CD4-positive, alpha-beta T cell treated with Interleukin-12 subunit alpha and Interleukin-12 subunit beta, for 1 hour (primary cell): ENCODE data around the gene CAVIN1.
"Not testable (repeated sequence)": the region's sequence is repeated elsewhere in the genome, so short reads cannot be mapped to it uniquely, and the experiment has no call there.

Experiments
- DNase-seq: peaks from one replicate; pipeline ENCODE4 v3.0.0-alpha.2; 2020

The CAVIN1 gene, protein sequence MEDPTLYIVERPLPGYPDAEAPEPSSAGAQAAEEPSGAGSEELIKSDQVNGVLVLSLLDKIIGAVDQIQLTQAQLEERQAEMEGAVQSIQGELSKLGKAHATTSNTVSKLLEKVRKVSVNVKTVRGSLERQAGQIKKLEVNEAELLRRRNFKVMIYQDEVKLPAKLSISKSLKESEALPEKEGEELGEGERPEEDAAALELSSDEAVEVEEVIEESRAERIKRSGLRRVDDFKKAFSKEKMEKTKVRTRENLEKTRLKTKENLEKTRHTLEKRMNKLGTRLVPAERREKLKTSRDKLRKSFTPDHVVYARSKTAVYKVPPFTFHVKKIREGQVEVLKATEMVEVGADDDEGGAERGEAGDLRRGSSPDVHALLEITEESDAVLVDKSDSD

DNA sequence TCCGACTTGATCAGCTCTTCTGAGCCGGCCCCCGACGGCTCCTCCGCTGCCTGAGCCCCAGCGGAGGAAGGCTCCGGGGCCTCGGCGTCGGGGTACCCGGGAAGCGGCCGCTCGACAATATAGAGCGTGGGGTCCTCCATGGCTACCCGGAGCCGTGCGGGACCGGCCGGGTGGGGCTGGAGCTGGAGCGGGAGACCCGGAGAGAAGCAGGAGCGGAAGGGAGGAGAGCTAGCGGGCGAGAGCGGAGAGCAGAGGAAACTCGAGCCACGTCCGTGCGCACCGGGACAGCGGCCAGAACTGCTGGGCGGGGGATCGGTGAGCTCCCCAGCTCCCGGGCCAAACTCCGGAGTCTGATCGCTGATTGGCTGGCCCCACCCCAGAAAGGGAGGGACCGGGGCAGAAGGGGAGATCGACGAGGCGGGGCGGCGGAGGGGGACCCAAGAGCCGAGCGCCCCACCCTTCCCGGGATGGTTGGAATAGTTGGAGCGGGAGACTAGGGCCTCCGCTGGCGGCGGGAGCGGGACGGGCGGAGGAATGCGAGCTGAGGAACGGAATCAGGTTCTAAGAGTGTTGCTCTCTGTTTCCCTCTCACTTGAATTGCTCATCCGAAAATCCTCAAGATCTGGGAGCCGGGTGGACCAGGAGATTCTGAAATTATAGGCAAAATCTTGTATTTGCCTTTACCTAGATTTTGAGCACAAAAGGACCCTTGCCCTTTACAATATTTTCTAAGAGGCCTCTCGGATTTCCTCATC lies at the start of gene CAVIN1:
Gene CAVIN1 (minus strand): TSS at position 299 of the 755 bp plus-strand sequence. CDS start 159 bp downstream, at position 140.
- DNase-seq = no peak

DNA sequence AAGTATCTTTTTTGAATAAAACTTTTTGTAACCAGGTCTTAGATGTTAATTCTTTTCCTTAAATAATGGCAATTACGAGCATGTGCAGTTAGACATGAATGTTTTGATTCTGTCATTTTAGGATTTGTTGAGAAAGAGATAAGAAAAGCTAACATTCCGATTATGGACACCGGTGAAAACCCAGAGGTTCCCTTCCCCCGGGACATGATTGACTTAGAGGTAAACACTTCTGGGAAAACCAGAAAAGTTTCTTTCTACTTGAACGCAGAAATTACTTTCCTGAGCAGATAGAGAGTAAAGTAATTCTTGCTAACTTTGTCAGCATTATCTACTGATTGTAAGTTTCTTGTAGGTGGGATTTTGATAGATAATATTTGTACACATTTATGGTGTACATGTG lies 44.8 kb upstream of the CAVIN1 start:
- DNase-seq = no peak

DNA sequence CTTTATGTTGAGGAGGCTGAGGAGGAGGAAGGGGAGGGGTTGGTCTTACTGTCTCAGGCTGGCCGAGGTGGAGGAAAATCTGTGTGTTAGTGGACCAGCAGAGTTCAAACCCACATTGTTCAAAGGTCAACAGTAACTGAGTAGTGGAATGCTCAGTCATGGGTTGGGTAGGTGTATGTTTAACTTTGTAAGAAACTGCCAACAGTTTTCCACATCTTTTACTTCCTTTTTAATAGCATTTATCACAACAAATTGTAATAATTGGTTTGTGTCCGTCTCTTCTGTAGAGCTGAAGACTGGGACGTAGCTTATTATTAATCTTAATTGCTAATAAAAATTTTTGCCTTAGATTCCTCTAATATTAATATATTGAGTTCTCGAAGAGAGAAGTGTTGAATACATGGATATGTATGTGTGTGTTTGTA lies 40.9 kb upstream of the CAVIN1 start:
- no peak for DNase-seq

DNA sequence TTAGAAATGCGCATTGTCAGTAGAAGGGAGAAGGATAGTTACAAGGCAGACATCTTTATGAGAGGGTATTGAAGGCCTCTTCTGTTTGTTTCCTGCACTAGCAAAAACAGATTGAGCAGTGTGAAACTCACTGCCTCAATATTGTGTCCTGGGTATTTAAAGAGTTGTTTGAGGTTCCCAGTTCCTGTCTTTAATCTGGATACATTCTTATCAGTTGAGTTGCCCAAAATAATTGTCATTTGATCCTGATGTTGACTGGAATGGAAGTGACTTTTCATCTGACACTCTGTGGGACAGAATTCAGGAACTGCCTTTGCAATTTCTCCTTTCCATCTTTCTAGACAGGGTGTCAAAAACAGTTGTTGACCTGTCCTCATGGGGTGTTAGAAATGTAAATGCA lies 37.3 kb upstream of the CAVIN1 start:
- DNase-seq = no peak

DNA sequence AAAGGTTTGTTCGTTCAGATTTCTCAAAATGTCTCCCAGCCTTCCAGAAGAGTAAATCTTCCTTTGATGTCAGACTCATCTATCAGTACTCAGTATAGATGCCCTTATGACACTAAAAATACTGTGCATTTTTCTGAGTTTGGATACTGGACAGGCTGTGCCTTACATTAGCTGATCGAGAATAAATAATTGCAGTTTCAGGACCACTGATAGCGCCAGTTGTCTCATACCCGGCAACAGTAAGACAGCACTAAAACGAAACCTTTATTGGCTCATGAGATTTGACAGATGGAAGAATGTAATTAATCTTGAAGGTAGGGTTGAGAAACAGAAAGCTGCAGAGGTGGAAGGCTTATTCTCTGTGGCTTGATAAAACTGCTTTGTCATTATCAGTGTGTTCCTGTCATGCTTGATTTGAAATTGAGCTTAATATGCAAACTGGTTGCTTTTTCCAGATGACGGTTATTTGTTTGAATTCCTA lies 36.8 kb upstream of the CAVIN1 start:
- peak; percentile 31 for DNase-seq

DNA sequence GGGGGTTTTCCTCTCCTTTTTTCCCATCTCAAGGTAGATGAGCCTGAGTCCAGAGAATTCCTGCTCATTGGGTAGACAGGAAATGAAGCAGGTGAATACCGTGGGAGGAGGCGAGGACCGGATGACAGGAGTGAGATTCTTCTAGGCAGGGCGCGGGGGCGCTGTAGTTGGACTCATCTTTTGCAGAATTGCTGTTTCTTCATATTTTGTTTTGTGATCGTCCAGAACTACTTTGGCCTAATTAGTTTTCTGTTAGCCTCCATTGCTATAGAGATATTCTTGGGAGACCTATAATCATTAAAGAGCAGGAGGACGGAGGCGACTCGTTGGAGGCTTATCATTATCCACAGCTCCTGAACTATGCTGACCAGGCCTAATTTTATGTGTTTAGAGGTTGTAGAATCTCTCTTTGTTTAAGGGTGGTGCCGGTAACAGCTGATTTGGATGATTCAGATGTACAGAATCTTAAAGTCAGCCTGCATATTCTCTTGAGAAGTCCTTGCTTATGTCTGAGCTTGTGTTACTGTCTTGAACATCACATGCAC lies 36.3 kb upstream of the CAVIN1 start:
- DNase-seq = no peak

DNA sequence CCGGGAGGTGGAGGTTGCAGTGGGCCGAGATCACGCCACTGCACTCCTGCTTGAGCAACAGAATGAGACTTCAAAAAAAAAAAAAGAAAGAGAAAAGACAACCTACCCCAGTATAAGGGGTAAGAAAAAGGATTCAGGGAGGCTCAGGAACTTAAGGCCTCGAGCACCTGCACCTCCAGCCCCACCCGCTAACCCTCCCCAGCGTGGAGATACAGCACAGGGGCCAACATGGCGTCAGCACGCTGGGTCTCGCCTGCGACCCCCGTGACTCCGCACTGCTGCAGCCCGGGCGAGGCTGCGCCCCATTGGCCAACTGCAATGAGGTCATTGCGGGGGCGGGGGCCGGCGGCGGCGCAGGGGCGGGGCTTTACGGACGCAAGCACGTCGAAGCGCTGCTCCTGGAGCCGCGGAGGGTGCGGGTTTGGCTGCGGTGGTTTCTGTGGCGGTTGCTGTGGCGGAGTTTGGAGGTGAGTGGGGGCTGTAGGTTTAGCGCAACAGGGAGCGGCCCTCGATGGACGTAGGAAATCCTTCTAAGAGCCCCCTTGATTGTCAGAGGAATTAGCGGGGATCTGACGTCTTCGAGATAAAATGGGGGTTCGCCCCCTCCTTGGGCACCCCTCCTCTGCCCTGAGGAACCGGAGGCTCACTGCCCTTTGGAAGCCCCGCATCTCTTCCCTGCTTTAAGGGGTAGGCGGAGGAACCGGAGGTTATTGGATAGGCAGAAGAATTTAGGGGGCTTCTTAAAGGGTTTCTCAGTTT lies 35.6 kb upstream of the CAVIN1 start, which contains the start of gene ATP6V0A1:
Gene ATP6V0A1 (plus strand): TSS at position 382 of the 759 bp plus-strand sequence. CDS start 2,017 bp downstream, outside the sequence.
- peak; percentile 86 for DNase-seq

DNA sequence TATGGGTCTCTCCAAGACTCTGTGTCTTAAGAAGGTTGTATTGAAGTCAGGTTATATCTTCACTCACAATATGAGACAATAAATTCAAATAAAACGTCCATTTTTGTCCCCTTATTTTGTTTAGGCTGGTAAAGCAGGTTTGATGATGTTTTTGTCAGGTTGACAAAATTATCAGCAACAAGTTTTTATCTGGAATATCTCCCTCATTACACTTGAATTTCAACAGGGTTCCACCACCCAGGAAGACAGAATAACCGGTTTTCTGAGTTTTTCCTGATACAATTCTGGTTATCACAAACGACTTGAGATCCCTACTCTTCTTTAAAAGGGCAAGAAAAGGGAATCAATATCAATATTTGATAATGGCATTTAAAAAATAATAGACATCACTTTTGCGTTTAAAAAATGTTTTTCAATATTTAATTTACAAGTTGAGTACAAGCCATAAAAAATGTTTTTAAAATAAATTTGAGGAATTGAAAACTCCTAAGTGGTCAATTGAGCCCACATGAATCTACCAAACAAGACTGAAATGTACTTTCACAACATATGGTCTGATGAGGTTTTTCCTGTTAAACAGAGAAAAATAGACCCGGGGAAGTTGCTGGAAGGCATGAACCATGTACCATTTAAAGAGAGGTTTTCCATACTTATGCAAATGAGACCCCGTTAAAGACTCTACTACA lies 34.2 kb upstream of the CAVIN1 start:
- DNase-seq = no peak

DNA sequence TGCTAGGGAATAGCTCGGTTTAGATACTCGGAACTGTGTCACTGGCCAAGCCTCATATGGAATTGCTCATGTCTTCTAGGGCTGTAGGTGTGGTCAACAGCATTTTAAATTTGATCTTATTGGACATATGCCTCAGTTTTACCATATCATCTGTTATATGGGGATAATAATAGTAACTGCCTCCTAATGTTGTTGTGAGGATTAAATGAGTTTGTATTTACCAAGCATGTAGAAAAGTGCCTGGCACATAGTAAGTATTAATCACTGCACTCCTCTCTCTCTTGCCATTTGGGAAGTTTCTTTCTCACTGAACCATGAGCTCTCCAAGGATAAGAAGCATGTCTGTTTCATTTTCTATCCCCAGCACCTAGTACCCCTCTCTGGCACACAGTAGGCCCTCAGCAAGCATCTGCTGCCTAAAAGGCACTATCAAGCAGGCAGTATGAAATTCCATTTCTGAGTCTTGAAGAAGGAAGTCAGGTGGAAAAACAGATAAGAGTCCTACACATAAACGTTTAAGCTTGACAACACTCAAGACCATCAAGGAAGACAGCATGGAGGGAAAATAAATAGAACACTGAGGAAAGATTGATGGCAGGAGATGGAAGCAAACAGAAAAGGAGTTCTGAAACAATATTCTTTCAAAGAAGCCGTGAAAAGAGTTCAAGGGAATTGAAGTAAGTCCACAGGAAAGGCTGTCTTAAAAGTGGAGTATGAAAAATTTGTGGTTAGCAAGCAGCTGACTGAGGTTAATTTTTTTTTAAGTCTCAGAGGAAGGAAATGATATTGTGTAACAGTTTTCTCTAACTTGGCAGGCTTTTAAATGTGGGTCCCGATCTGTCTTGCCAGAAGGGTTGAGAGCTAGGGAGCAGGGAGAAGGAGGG lies 33.4 kb upstream of the CAVIN1 start:
- DNase-seq = peak; percentile 63

DNA sequence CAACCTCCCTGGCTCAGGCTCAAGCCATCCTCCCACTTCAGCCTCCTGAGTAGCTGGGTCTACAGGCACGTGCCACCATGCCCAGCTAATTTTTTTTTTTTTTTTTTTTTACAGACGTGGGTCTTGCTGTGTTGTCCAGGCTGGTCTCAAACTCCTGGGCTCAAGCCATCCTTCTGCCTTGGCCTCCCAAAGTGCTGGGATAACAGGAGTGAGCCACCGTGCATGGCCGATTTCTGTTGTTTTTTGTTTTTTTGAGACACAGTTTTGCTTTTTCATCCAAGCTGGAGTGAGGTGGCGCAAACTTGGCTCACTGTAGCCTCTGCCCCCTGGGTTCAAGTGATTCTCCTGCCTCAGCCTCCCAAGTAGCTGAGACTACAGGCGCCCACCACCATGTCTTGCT lies 31.9 kb upstream of the CAVIN1 start:
- DNase-seq = not testable (repeated sequence)

DNA sequence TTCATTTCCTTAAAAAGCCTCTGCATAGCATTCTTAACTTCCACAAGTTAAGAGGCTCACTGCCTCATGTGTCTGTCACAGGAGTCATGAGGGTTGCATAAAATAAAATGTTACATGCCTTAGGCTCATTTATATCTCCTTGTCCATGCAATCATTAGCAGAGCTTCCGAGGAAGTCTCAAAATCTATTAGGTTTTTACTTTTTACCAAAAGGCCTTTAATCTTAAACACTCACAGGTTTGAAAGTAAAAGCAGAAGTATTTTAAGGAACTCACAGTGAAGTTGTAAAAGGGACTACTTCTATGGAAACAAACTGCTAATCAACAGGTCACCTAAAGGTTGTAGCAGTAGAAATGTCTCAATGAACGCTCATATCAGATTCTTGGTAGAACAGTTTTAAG lies 30.4 kb upstream of the CAVIN1 start:
- DNase-seq = no peak

DNA sequence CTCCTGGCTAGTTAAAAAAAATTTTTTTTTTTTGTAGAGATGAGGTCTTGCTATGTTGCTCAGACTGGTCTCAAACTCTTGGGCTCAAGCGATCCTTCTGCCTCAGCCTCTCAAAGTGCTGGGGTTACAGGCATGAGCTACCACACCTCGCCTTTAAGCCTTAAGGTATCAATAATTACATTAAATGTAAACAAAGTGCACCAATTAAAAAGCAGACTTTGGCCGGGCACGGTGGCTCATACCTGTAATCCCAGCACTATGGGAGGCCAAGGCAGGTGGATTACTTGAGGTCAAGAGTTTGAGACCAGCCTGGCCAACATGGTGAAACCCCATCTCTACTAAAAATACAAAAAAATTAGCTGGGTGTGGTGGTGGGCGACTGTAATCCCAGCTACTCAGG lies 28.2 kb upstream of the CAVIN1 start:
- not testable (repeated sequence) for DNase-seq

DNA sequence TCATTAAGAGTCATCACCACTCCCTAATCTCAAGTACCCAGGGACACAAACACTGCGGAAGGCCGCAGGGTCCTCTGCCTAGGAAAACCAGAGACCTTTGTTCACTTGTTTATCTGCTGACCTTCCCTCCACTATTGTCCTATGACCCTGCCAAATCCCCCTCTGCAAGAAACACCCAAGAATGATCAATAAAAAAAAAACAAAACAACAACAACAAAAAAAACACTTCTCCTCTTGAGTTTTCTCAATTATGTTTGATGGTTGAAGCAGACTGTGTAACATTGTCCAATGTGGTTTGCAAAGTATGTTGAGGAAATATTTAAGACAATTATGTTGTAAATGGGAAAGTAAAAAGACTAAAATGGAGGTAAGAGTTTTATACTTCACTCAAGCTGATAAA lies 26.8 kb upstream of the CAVIN1 start:
- not testable (repeated sequence) for DNase-seq

DNA sequence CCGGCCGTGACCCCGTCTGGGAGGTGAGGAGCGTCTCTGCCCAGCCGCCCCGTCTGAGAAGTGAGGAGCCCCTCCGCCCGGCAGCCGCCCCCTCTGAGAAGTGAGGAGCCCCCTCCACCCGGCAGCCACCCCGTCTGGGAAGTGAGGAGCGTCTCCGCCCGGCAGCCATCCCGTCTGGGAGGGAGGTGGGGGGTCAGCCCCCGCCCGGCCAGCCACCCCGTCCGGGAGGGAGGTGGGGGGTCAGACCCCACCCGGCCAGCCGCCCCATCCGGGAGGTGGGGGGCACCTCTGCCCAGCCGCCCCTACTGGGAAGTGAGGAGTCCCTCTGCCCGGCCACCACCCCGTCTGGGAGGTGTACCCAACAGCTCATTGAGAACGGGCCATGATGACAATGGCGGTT lies 26.1 kb upstream of the CAVIN1 start:
- not testable (repeated sequence) for DNase-seq

DNA sequence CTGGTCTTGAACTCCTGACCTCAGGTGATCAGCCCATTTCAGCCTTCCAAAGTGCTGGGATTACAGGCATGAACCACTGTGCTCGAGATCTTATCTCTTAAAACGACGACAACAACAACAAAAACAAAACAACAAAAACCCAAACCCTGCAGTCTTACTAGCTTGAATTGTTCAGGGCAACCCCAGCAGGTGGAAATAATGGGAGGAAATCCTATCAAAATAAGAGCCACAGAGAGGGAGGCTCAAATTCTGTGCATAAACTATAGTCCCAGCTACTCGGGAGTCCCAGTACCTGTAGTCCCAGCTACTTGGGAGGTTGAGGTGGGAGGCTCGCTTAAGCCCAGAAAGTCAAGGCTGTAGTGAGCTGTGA lies 19.1 kb upstream of the CAVIN1 start:
- DNase-seq = no peak

DNA sequence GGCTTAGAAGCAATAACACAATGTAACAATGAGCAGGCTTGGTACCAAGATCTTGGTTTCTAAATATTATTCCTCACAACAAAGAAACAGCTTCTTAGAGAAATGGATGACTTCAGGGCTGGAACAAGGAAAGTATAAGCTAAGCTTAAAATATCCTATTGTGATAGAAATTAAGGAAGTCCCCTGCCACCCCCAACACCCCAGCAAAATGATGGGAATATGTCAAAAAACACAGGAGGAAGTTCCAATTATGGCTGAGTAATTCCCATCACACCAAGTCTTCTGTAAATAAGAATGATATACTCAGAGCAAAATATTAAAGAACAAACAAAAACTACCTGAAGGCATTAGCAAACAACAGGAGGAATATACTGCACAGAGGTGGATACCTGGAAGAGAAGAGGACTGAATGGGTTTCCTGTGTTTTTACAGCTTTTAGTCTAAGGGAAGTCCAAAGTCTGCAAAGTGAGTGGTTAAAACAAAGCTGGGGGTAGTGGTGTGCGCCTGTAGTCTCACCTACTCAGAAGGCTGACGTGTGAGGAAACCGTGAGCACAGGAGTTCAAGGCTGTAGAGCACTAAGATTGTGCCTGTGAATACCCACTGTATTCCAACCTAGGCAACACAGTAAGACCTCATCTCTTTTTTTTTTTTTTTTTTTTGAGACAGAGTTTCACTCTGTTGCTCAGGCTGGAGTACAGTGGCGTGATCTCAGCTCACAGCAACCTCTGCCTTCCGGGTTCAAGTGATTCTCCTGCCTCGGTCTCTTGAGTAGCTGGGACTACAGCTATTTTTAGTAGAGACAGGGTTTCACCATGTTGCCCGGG lies 18.5 kb upstream of the CAVIN1 start:
- no peak for DNase-seq

DNA sequence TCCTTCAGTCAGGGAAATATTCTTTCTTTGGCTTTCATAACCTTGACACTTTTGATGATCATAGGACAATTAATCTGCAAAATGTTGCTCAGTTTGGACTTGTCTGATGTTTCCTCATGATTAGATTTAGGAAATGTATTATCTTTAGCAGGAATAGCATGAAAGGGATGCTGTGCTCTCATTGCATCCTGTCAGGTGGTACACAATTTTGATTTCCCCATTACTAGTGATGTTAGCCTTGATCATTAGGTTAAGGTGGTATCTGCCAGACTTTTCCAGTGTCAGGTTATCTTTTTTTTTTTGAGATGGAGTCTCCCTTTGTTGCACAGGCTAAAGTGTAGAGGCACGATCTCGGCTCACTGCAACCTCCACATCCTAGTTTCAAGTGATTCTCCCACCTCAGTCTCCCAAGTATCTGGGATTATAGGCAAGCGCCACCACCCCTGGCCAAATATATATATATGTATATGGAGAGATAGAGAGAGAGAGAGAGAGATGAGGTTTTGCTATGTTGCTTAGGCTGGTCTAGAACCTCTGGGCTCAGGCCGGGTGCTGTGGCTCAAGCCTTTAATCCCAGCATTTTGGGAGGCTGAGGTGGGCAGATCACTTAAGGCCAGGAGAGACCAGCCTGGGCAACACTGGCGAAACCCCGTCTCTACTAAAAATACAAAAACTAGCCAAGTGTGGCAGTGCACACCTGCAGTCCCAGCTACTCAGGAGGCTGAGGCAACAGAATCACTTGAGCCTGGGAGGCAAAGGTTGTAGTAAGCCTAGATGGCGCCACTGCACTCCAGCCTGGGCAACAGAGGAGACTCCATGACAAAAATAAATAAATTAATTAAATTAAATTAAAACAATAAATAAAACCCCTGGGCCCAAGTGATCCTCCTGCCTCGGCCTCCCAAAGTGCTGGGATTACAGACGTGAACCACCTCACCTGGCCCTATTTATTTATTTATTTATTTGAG lies 15.8 kb upstream of the CAVIN1 start:
- DNase-seq = peak; percentile 59

DNA sequence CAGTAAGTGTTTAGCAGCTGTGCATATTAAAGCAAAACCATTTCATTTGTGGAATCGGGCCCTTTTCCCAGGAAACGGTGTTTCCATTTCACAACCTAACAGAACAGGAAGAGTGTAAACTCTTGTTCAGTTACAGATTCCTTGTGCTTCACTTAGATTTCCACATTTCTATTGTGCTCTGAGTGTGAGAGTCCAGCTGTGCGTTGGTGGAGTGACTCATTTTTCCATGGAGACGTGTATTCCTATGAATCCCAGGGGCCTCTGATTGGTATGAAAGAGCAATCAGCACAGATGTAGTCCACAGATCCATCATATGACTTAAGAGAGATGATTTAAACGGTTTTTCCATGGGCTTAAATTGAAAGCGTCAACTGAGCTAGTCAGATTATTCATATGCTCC lies 13.3 kb upstream of the CAVIN1 start:
- DNase-seq = no peak

DNA sequence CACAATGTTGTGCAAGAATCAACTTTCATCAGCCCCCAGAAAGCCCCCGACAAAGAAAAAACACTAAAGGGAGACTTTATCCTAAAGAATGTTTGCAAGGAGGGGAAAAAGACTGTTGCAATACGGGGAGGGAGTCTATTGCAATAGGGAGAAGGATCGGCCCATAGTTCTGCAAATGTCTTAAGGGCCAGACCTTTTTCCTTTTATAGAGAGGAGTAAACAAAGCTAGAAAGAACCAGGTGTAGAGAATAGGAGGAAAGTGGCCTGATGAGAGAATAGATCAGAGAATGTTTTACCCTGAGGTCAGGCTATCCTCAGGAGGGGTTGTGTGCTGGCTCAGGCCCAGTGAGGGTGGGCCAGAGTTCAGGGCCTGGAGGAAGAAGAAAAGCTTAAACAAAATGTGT lies 8.7 kb upstream of the CAVIN1 start:
- DNase-seq = no peak
